ENCODE results near the gene FLNC. TPM values are rescaled to one million over a fixed set of nuclear protein-coding genes. Genes with fewer than 3 reads are reported as not detected.

FLNC gene
- total and polyA plus RNA-seq, 2 donors (not counting 3 experiments of a cell fraction or from before 2014, with no cell fraction given): 19.5 to 81.9 TPM

DNA sequence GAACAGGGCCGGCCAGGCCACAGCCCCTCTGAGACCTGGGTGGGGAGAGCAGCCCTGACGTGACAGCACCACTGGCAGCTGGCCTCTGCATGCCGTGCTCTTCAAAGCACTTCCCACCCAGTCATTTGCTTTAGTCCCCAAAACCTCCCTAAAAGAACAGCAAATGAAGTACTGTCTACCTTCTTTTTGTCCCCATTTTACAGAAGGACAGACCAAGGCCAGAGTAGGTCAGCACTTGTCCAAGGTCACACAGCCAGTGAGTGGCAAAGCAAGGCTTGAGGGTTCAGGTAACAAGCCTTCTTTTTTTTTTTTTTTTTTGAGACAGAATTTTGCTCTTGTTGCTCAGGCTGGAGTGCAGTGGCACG is 47.5 kb downstream of the FLNC start:
- DNase-seq (ENCODE audit: low read depth, low spot score) (no peak), FAIRE-seq (no peak)
- dilution Hi-C loops (cut with MboI; ENCODE audit: extremely low pct_ligation_motif_present, low sequenced_read_pairs) (no loop called here), intact Hi-C loops (cut with micrococcal nuclease) (no loop called here)
- no peaks in the 10 kb centered on the region for H3K9me3 ChIP-seq (replicated peaks; ENCODE audit: control insufficient read depth, insufficient read depth, low read length)
- H3K9ac ChIP-seq (replicated peaks; ENCODE audit: extremely low read depth, insufficient read depth, low read length): no peak overlapping the region
- H3K27me3 ChIP-seq (ENCODE audit: control insufficient read depth in 2 of 2, insufficient read depth in 2 of 2, low read length in 2 of 2): peaks cover 0 to 2% of the 10 kb centered on the region in 2 experiments
- BruUV-seq (replicated peaks): no TSS peak
- H3K4me3 ChIP-seq (replicated peaks in 1 of 3; ENCODE audit: insufficient read depth in 1 of 3, low read depth in 1 of 3, low read length in 3 of 3): no peak overlapping the region
- no peaks in the 10 kb centered on the region for H3K9me1 ChIP-seq (replicated peaks; ENCODE audit: control insufficient read depth, extremely low read depth, insufficient read depth, low read length)
- H4K20me1 ChIP-seq (replicated peaks; ENCODE audit: control insufficient read depth, extremely low read depth, insufficient read depth, low read length): no peaks in the 10 kb centered on the region
- POLR2A ChIA-PET: no interaction called here
- H3K4me1 ChIP-seq (ENCODE audit: control insufficient read depth, extremely low read depth, insufficient read depth, low read length): no peaks in the 10 kb centered on the region
- no peak for TF ChIP-seq GATA2 (IDR thresholded peaks at IDR 0.05; ENCODE audit: insufficient read depth, insufficient read length, low read depth, low read length)
- no peak for TF ChIP-seq FOS (IDR thresholded peaks at IDR 0.05; ENCODE audit: borderline replicate concordance, insufficient read depth, low read length)
- TF ChIP-seq MYC (IDR thresholded peaks at IDR 0.05; ENCODE audit: low read depth, low read length): no peak
- TF ChIP-seq, protein P1, sequence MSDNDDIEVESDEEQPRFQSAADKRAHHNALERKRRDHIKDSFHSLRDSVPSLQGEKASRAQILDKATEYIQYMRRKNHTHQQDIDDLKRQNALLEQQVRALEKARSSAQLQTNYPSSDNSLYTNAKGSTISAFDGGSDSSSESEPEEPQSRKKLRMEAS (IDR thresholded peaks at IDR 0.05; ENCODE audit: insufficient read depth, insufficient read length): no peak
- TF ChIP-seq JUN (IDR thresholded peaks at IDR 0.05; ENCODE audit: borderline replicate concordance, insufficient read depth, insufficient read length, low read depth): no peak
- no peak for TF ChIP-seq POLR2A (IDR thresholded peaks at IDR 0.05; ENCODE audit: low read depth, low read length)
- TF ChIP-seq EZH2 (IDR thresholded peaks at IDR 0.05; ENCODE audit: borderline replicate concordance, low read depth, low read length, severe bottlenecking): no peak
- TF ChIP-seq, protein P2, sequence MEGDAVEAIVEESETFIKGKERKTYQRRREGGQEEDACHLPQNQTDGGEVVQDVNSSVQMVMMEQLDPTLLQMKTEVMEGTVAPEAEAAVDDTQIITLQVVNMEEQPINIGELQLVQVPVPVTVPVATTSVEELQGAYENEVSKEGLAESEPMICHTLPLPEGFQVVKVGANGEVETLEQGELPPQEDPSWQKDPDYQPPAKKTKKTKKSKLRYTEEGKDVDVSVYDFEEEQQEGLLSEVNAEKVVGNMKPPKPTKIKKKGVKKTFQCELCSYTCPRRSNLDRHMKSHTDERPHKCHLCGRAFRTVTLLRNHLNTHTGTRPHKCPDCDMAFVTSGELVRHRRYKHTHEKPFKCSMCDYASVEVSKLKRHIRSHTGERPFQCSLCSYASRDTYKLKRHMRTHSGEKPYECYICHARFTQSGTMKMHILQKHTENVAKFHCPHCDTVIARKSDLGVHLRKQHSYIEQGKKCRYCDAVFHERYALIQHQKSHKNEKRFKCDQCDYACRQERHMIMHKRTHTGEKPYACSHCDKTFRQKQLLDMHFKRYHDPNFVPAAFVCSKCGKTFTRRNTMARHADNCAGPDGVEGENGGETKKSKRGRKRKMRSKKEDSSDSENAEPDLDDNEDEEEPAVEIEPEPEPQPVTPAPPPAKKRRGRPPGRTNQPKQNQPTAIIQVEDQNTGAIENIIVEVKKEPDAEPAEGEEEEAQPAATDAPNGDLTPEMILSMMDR (IDR thresholded peaks at IDR 0.05; ENCODE audit: extremely low read depth in 1 of 2, insufficient read depth in 1 of 2, low read depth in 1 of 2, low read length in 2 of 2): no peak
- TF ChIP-seq POLR2AphosphoS5 (IDR thresholded peaks at IDR 0.05; ENCODE audit: insufficient read depth, low read depth, low read length): no peak
- no peak overlapping the region for H3K27ac ChIP-seq (ENCODE audit: insufficient read depth, low read depth, low read length)
- no peaks in the 10 kb centered on the region for H3K79me2 ChIP-seq (ENCODE audit: control insufficient read depth, insufficient read depth, low read length)
- no peaks in the 10 kb centered on the region for H3K36me3 ChIP-seq (ENCODE audit: control insufficient read depth in 2 of 2, extremely low read depth in 1 of 2, insufficient read depth in 2 of 2, low read length in 2 of 2)
- H2AFZ ChIP-seq (ENCODE audit: low read depth, low read length): no peak overlapping the region
- CTCF ChIA-PET: interaction anchor here (1.9 kb wide), 1 partner anchor 10 kb away, joined by 6 read pairs; no protein-coding TSS in a partner anchor
- no peak overlapping the region for H3K4me2 ChIP-seq (ENCODE audit: insufficient read depth, low read length)

Data from endothelial cell of umbilical vein (primary cell).